GM19238 (cell line): ENCODE measurements around the gene STPG3.

Source experiments
- DNase-seq: peaks from one replicate; pipeline ENCODE4 v3.0.0; 2011; ENCODE audit warnings: low spot score; ENCODE audit not compliant: insufficient read length

STPG3 gene

GRCh38 chr9:137265496-137266161, 14.5 kb downstream of the STPG3 start:
- no peak for DNase-seq

DNA sequence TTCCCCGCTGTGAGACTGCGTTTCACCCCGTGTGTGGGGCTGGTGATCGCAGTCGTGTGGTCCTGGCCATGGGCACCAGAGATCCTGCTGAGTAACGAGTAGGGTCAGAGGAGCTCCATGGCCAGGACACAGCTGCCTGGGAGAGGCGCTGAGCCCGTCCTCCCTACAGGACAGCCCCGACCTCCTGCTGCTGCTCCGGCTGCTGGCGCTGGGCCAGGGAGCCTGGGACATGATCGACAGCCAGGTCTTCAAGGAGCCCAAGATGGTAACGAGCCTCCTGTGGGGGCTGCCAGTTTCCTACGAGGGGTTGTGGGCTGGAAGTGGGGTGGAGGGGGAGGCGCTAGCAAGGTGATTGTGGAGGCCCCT, 15.1 kb downstream of the STPG3 start:
- DNase-seq = no peak

DNA sequence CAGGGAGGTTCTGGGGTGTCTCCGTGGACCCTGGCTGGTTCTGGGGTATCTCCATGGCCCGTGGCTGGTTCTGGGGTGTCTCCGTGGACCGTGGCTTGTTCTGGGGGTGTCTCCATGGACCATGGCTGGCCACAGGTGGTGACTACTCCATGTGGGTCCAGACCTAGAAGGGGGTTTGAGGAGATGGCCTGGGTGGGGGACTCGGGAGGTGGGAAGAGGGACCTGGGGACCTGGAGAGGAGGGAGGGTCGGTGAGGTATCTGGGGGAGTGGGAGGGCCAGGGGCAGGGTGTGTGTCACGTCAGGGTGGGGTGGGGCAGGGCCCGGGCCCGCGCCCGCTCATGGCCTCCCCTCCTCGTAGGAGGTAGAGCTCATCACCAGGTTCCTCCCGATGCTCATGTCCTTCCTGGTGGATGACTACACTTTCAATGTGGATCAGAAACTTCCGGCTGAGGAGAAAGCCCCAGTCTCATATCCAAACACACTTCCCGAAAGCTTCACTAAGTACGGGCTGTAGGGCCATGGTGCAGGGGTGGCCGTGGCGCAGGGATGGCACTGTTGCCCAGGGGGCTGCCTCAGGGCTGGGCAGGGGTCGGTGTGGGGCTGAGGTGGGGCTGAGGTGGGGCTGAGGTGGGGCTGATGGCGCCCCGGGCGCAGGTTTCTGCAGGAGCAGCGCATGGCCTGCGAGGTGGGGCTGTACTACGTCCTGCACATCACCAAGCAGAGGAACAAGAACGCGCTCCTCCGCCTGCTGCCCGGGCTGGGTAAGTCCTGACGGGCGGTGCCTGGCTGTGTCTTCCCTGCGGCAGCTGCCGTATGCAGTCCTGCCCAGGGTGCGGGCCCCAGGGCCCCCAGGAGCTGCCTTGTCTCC, 15.7 kb downstream of the STPG3 start:
- no peak for DNase-seq

GRCh38 chr9:137267933-137268355, 16.9 kb downstream of the STPG3 start:
- DNase-seq = no peak

- no peak for DNase-seq
Measured at GRCh38 chr9:137268538-137269201, 17.6 kb downstream of the STPG3 start.

DNA sequence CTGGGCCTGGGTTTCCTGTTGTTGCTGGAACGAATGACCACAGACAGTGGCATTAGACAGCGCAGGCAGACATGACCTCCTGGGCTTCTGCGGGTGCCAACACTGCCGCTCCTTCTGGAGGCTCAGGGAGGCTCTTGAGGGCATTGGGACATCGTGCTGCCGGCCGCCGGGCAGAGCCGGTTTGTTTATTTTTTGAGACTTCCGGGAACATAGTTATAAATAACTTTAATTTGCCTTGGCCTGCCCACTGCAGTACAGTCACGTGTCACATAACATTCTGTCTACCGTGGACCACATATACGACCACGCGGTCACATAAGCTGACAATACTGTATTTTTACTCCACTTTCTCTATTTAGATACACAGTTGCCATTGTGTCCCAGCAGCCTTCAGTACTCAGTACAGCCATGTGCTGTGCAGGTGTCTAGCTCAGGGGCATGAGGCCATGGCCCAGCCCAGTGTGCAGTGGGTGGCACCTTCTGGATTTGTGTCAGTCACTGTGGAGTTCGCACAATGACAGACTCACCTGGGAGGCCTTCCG, 18.2 kb downstream of the STPG3 start:
- no peak for DNase-seq

DNA sequence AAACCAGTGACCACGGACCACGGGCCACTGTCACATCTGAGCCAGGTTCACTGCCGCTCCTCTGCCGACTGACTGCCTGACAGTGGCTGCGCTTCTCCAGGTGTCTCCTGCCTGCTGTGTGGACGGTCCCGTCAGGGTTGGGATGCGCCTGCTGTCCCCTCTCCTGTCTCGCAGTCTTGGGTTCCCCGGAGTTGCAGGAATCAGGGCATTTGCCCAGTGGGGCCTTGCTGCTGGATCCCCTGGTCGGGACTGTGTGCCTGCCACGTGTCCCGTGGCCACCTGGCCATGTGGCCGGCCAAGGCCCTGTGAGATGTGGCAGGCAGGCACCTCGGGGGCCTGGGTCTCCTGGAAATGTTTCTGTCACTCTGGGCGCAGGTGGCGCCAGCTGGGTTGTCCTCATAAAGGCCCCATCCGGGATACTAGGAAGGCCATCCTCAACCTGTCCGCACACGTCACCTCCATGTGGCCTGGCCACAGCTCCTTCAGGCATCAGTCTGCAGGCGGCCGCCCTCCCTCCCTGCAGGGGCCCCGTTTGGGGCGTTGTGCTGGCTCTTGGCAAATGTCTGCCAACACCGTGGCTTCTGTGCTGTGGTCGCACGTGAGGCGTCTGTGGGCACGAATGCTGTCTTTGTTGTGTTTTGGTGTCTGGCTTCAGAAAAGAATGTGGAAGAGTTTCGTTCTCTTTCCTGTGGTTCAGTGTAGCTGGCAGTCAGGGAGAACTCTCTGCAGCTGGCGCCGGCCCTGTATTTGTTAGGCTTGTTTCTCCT, 20.0 kb downstream of the STPG3 start:
- no peak for DNase-seq

GRCh38 chr9:137271696-137272076, 20.6 kb downstream of the STPG3 start:
- DNase-seq = no peak

DNA sequence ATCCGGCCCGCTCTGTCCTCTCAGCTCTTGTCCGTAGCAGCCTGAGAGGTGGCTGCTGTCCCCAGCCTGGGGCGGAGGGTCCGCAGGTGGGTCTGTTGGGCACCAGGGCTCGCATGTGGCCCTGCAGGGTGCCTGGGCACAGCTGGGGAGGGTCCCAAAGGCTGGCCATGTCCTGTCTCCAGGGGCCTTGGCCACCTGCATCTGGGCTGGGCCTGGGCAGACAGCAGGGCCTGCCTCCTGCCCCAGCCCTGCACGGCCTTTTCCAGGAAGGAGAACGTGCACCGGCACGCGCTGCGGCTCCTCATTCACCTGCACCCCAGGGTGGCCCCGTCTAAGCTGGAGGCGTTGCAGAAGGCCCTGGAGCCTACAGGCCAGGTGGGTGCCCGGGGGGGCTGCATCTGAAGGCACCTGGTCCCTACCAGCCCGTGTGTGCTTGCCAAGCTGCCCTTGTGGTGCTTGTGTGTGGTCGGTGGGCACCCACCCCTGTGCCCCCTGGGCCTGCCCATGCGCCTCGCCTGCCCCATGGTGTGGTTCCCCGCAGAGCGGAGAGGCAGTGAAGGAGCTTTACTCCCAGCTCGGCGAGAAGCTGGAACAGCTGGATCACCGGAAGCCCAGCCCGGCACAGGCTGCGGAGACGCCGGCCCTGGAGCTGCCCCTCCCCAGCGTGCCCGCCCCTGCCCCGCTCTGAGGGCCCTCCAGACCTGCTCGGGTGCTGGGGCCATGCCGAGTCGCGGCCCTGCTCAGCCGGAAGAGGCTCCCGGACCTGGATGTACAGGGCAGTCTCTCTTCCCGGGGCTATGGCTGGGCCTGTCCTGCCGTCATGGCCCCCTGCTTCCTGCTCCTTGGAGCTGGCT, 21.4 kb downstream of the STPG3 start:
- no peak for DNase-seq

- no peak for DNase-seq
Measured at GRCh38 chr9:137273095-137273490, 22.0 kb downstream of the STPG3 start.

- DNase-seq = no peak
Measured at GRCh38 chr9:137273611-137274320, 22.7 kb downstream of the STPG3 start.

- DNase-seq = no peak
Measured at GRCh38 chr9:137275203-137275587, 24.1 kb downstream of the STPG3 start.

DNA sequence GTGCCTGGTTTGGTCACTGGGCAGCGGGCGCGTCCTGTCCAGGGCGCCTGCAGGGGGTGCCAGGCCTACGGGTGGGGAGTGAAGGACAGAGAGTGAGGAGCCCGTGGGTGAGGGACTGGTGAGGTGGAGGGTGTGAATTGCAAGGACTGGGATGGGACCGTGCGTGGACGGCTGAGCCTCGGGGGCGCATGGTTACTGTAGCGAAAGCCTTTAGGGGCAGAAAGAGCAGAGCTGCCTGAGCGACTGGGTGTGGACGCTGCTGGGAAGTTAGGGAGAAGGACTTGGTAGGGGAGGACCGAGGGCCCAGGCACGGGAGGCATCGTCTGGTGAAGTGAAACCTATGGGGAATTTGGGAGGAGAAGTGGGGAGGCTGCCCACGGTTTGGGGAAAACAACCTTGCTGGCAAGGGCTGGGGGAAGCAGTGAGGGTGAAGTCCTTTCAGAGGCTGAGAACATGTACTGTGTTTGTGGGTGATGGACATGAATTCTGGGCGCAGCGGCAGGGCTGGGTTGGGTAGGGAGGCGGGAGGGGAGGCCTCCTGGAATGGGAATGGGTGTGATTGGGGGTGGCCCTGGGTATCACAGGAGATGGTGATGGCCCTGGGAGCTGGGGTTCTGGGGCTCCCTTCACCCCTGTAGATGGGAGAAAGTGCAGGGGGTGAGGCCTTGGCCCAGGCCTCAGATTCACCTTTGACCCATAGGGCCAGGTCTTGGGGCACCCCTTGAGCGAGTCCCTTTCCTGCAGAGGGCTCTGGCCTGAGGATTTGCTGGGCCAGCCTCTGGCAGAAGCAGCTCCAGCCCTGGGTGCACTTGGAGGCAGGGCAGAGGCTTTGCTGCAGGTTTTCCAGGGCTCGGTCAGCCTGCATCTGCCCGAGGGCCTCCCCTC, 24.7 kb downstream of the STPG3 start:
- DNase-seq = no peak

GRCh38 chr9:137276473-137277328, 25.6 kb downstream of the STPG3 start:
- DNase-seq = no peak

DNA sequence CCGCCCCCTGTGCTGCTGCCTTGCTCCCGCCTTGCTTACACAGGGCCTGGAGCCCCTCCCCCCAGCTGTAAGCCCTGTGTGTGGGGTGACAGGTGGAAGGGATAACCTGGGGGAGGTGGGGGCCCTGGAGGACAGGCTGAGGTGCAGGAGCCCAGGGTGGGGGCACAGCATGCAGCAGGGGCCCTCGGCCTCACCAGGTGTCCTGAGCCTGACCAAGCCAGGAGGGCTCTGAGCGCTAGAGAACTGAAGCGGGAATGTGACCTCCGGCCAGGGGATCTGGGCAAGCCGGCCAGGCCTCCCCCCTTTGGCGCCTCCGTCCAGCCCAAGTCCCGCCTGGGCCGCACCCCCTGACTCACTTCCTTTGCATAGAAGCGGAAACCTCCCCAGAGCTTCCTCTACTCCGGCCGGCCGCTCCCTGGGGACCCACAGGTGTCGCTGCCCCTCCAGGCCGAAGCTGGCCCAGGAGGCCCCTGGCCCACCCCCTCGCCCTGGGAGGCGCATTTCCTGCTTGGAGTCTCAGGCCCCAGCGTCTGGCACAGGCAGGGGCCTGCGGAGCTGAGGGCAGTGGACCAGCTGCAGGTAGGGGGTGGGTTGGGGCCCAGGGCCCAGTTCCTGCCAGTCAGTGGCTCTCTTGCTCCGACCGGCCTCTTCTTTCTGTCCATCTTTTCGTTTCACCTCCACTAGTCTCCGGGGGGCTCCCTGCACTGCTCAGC, 26.4 kb downstream of the STPG3 start, which contains the start of gene TOR4A:
TOR4A (plus strand) TSS at position 398 of the 713 bp plus-strand sequence. CDS start 964 bp downstream, outside the sequence.
- peak; percentile 96 for DNase-seq

GRCh38 chr9:137278061-137278701, 27.1 kb downstream of the STPG3 start:
- DNase-seq = no peak
